ENCODE results near the gene PDCD2. TPM values are rescaled to one million over a fixed set of nuclear protein-coding genes. Genes with fewer than 3 reads are reported as not detected.

The PDCD2 gene
- total and polyA plus RNA-seq, 9 of the 15 experiments (the other 6 are each of a cell fraction or from before 2014, with no cell fraction given), result 67.3 to 430 (median 318) TPM

DNA sequence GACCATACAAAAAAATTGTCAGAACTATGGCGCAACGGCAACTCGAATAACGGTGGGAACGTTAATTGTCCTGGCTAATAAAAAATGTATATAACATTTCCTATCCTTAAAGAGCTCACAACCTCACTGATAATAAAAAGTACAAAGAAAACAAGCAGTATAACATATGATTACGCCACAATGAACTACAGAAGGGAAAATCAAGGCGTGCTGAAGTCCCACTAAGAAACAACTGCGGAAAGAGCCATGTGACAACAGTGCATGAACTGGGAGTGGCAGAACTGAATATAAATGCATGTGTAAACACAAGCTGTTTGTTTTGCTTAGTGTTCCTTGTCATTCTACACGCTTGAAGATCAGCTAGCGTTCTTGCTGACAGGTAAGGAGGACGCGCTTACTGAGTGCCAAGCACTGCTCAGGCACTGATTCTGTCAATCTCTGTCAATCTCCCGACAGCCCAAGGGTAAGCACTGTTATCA lies 30.9 kb downstream of the PDCD2 start (continued):
- TF ChIP-seq, protein P1, sequence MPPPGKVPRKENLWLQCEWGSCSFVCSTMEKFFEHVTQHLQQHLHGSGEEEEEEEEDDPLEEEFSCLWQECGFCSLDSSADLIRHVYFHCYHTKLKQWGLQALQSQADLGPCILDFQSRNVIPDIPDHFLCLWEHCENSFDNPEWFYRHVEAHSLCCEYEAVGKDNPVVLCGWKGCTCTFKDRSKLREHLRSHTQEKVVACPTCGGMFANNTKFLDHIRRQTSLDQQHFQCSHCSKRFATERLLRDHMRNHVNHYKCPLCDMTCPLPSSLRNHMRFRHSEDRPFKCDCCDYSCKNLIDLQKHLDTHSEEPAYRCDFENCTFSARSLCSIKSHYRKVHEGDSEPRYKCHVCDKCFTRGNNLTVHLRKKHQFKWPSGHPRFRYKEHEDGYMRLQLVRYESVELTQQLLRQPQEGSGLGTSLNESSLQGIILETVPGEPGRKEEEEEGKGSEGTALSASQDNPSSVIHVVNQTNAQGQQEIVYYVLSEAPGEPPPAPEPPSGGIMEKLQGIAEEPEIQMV (tag; conservative IDR thresholded peaks at IDR 0.05; ENCODE audit: low read depth), result no peak
- no peak for TF ChIP-seq ZNF717 (CRISPR knock-in tag; IDR thresholded peaks at IDR 0.05)
- no peak for TF ChIP-seq E2F6 (IDR thresholded peaks at IDR 0.05; ENCODE audit: borderline replicate concordance in 1 of 2, extremely low read depth in 1 of 2, insufficient read depth in 1 of 2, insufficient read length in 1 of 2, low read depth in 1 of 2, low read length in 1 of 2, poor library complexity in 1 of 2, severe bottlenecking in 1 of 2)
- peak; percentile 42 for TF ChIP-seq DACH1 (IDR thresholded peaks at IDR 0.05; ENCODE audit: partially characterized antibody)
- TF ChIP-seq HDAC3 (IDR thresholded peaks at IDR 0.05; ENCODE audit: borderline replicate concordance, partially characterized antibody), result no peak
- no peak for TF ChIP-seq LARP7 (IDR thresholded peaks at IDR 0.05)
- peak; percentile 97 for TF ChIP-seq PKNOX1 (IDR thresholded peaks at IDR 0.05)
- no peak for TF ChIP-seq SRF (CRISPR knock-in tag; IDR thresholded peaks at IDR 0.05)
- TF ChIP-seq RBM39 (optimal IDR thresholded peaks at IDR 0.05; ENCODE audit: low read depth, low read length), result peak; percentile 48
- no peak for TF ChIP-seq NR2C2 (CRISPR knock-in tag; IDR thresholded peaks at IDR 0.05)
- no peak for TF ChIP-seq NR2C2 (tag; IDR thresholded peaks at IDR 0.05)
- no peak for TF ChIP-seq POU5F1 (IDR thresholded peaks at IDR 0.05; ENCODE audit: borderline replicate concordance, low read depth, low read length, partially characterized antibody)
- TF ChIP-seq, protein P2, sequence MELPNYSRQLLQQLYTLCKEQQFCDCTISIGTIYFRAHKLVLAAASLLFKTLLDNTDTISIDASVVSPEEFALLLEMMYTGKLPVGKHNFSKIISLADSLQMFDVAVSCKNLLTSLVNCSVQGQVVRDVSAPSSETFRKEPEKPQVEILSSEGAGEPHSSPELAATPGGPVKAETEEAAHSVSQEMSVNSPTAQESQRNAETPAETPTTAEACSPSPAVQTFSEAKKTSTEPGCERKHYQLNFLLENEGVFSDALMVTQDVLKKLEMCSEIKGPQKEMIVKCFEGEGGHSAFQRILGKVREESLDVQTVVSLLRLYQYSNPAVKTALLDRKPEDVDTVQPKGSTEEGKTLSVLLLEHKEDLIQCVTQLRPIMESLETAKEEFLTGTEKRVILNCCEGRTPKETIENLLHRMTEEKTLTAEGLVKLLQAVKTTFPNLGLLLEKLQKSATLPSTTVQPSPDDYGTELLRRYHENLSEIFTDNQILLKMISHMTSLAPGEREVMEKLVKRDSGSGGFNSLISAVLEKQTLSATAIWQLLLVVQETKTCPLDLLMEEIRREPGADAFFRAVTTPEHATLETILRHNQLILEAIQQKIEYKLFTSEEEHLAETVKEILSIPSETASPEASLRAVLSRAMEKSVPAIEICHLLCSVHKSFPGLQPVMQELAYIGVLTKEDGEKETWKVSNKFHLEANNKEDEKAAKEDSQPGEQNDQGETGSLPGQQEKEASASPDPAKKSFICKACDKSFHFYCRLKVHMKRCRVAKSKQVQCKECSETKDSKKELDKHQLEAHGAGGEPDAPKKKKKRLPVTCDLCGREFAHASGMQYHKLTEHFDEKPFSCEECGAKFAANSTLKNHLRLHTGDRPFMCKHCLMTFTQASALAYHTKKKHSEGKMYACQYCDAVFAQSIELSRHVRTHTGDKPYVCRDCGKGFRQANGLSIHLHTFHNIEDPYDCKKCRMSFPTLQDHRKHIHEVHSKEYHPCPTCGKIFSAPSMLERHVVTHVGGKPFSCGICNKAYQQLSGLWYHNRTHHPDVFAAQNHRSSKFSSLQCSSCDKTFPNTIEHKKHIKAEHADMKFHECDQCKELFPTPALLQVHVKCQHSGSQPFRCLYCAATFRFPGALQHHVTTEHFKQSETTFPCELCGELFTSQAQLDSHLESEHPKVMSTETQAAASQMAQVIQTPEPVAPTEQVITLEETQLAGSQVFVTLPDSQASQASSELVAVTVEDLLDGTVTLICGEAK (IDR thresholded peaks at IDR 0.05), result no peak
- TF ChIP-seq, protein P2 (CRISPR knock-in tag; IDR thresholded peaks at IDR 0.05), result no peak

All from K562 (cell line).